Psoas muscle (tissue), 8 donors: ENCODE data around the gene ZMAT3. TPM values are rescaled to one million over a fixed set of nuclear protein-coding genes. Genes with fewer than 3 reads are reported as not detected.

Experiments
- ATAC-seq, 4 donors: fragments of 200-7000 bp; cut with Tn5 transposase; one replicate each; pipeline ENCODE4 v1.9.1; 2020; ENCODE audit warnings: moderate library complexity in 3 of 4, mild to moderate bottlenecking in 2 of 4
- DNase-seq, 2 donors: peaks; one replicate each; pipeline ENCODE4 v3.0.0-alpha.2; 2020
- H3K27ac ChIP-seq: fragments of 200-600 bp; one replicate; pipeline ENCODE4 v1.8.0; 2022
- H3K27me3 ChIP-seq, 3 donors: fragments of 200-600 bp in 1 of 3; one replicate each; pipeline versions ENCODE4 v1.6.1 to v1.8.0; 2013 to 2022; ENCODE audit warnings: low read length in 2 of 3, mild to moderate bottlenecking in 2 of 3, moderate library complexity in 1 of 3; ENCODE audit not compliant: insufficient read depth in 3 of 3
- H3K36me3 ChIP-seq, 2 donors: fragments of 200-600 bp in 1 of 2; one replicate each; pipeline versions ENCODE4 v1.6.1 to v1.8.0; 2013 to 2022; ENCODE audit warnings: low read depth in 1 of 2, mild to moderate bottlenecking in 1 of 2, moderate library complexity in 1 of 2; ENCODE audit not compliant: insufficient read depth in 1 of 2
- H3K4me1 ChIP-seq: fragments of 200-600 bp; one replicate; pipeline ENCODE4 v1.8.0; 2022
- H3K4me3 ChIP-seq: fragments of 200-600 bp; one replicate; pipeline ENCODE4 v1.8.0; 2022; ENCODE audit warnings: mild to moderate bottlenecking
- H3K9me3 ChIP-seq: fragments of 200-600 bp; one replicate; pipeline ENCODE4 v1.8.0; 2022
- WGBS, 3 donors: extraction: QIAGEN DNeasy Blood & Tissue Kit; methylation state at CpG; one replicate each; pipeline versions ENCODE4 v1.1.6 to v1.1.7; 2013; 5-methylcytosine and 5-hydroxymethylcytosine counted together
- intact Hi-C, 2 donors: fragments of 100-400 bp; cut with DNase I; formaldehyde crosslinking; loops; one replicate each; pipeline versions ENCODE4 v1.11.0 to v1.14.2; 2022
- polyA plus RNA-seq, 3 donors: library from polyadenylated mRNA; stranded (reverse); fragments of 200-250 nt; gene quantifications; one replicate each; pipeline ENCODE4 v1.2.3, GENCODE V29; 2013
- total RNA-seq, 4 donors: library from RNA; stranded (reverse); fragmentation: NEBNext Ultra II Directional in 2 of 4; extraction: Animal tissue kit (Norgen Biotek cat#: 25700) in 2 of 4; gene quantifications; one replicate each; pipeline versions ENCODE4 v1.2.1 to v1.2.4, GENCODE V29; 2021 to 2023
- TF ChIP-seq, protein P1 (sequence below): fragments of 200-600 bp; IDR thresholded peaks from one replicate; pipeline ENCODE4 v1.8.0; 2022; ENCODE audit warnings: antibody characterized with exemption
- donor health status: healthy with polysubstance abuse.
- donor health status: DM: no; HTN: no; CAD: no; lungs with moderate emphysema.
- donor health status: Bipolar disorder and iron deficiency.
- donor health status: healthy.
- donor health status: DM: yes; HTN: yes; CAD: no.
- donor health status: DM: no; HTN: no; CAD: no.
- donor health status: DM: no; HTN: no; CAD: no.
- donor health status: DM: yes; HTN: yes; CAD: no.

The ZMAT3 gene
- total and polyA plus RNA-seq, 7 donors: 2.0 to 12.7 (median 6.7) TPM

DNA sequence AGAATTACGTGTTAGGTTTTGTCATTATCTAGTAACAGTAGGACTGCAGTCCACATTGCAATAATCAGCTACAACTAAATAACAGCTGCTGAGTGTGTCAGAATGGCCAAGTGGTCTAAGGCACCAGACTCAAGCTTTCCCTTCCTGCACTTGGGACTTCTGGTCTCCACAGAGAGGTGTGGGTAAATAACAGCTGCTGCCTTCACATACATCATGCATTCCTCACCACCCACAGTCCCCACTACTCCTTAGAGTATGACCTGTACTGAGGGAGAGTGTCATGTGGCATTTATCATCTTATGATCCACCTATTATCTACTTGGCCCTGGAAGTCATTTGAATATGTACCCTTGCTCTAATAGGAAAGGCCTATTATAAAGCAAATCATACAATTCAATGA is 22.2 kb upstream of the ZMAT3 start:
- ATAC-seq (no peak), DNase-seq (no peak)
- H3K27me3 ChIP-seq: peaks cover 0 to 2% (median 0%) of the 10 kb centered on the region in 3 donors
- intact Hi-C loops: no loop called here
- TF ChIP-seq, protein P1, sequence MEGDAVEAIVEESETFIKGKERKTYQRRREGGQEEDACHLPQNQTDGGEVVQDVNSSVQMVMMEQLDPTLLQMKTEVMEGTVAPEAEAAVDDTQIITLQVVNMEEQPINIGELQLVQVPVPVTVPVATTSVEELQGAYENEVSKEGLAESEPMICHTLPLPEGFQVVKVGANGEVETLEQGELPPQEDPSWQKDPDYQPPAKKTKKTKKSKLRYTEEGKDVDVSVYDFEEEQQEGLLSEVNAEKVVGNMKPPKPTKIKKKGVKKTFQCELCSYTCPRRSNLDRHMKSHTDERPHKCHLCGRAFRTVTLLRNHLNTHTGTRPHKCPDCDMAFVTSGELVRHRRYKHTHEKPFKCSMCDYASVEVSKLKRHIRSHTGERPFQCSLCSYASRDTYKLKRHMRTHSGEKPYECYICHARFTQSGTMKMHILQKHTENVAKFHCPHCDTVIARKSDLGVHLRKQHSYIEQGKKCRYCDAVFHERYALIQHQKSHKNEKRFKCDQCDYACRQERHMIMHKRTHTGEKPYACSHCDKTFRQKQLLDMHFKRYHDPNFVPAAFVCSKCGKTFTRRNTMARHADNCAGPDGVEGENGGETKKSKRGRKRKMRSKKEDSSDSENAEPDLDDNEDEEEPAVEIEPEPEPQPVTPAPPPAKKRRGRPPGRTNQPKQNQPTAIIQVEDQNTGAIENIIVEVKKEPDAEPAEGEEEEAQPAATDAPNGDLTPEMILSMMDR: no peak
- H3K4me1 ChIP-seq: no peaks in the 10 kb centered on the region
- no peak overlapping the region for H3K27ac ChIP-seq
- WGBS, 3 donors: 85 to 89% (median 86%) methylated on average over 1 of the region's 1 CpG
- H3K36me3 ChIP-seq: no peaks in the 10 kb centered on the region
- no peak overlapping the region for H3K4me3 ChIP-seq
- H3K9me3 ChIP-seq: no peaks in the 10 kb centered on the region

- intact Hi-C loops: no loop called here
- Histone ChIP-seq H3K27me3 (peaks cover 0 to 2% (median 0%) of the 10 kb centered on the region in 3 donors), H3K9me3 (no peaks in the 10 kb centered on the region), H3K27ac (no peak overlapping the region), H3K36me3 (no peaks in the 10 kb centered on the region), H3K4me3 (no peak overlapping the region), H3K4me1 (no peaks in the 10 kb centered on the region)
- no peak for ATAC-seq
- DNase-seq: no peak
- TF ChIP-seq, protein P1: no peak
Observed at GRCh38 chr3:179091113-179091512, 19.5 kb upstream of the ZMAT3 start.

GRCh38 chr3:179088306-179088705 is 16.7 kb upstream of the ZMAT3 start:
- Histone ChIP-seq H3K27ac (no peak overlapping the region), H3K9me3 (no peaks in the 10 kb centered on the region), H3K27me3 (no peaks in the 10 kb centered on the region), H3K4me3 (no peak overlapping the region), H3K4me1 (no peaks in the 10 kb centered on the region), H3K36me3 (no peaks in the 10 kb centered on the region)
- TF ChIP-seq, protein P1: no peak
- intact Hi-C loops: no loop called here
- ATAC-seq (no peak), DNase-seq (no peak)
- WGBS, 3 donors: 46 to 59% (median 54%) methylated on average over 2 of the region's 2 CpGs

DNA sequence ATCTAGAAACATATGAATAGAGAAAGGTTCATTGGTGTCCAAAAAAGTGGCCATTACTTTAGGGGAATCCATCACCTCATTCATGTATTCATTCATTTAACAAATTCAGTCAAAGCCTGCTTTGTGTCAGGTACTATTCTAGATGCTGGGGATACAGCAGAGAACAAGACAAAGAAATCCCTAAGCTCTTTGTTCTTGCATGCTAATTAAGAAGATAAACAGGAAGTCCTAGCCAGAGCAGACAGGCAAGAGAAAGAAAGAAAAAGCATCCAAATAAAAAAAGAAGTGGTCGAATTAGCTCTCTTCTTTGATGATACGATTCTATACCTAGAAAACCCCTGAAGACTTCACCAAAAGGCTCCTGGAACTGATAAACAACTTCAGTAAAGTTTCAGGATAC is 12.4 kb upstream of the ZMAT3 start:
- intact Hi-C loops: no loop called here
- no peak for ATAC-seq

DNA sequence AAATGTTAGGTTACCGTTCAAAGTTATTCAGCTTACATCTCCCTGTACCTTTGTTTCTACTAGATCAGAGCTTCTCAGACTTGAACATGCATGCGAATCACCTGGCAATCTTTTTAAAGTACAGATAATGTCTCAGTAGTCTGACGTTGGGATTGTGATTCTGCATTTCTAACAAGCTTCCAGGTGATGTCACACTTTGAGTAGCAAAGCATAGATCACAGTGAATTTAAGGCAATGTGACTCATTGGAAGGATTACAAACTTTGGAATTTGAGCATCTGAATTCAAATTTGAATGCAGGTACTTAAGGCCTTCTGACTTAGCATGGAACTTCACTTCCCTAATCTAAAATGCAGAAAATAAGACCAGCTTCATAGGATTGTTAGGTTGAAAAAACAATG is 10.8 kb upstream of the ZMAT3 start:
- H3K27me3 ChIP-seq: no peaks in the 10 kb centered on the region
- H3K4me1 ChIP-seq: no peaks in the 10 kb centered on the region
- TF ChIP-seq, protein P1: no peak
- DNase-seq (no peak), ATAC-seq (no peak)
- H3K36me3 ChIP-seq: no peaks in the 10 kb centered on the region
- WGBS, 3 donors: 68 to 76% (median 72%) methylated on average over 3 of the region's 3 CpGs
- H3K4me3 ChIP-seq: no peak overlapping the region
- intact Hi-C loops: no loop called here
- no peaks in the 10 kb centered on the region for H3K9me3 ChIP-seq
- H3K27ac ChIP-seq: no peak overlapping the region

More for the DNA sequence above, 12.4 kb upstream of the ZMAT3 start:
- 59 to 66% (median 62%) methylated on average over 2 of the region's 2 CpGs for WGBS, 3 donors
- Histone ChIP-seq H3K4me1 (no peaks in the 10 kb centered on the region), H3K27me3 (no peaks in the 10 kb centered on the region), H3K36me3 (no peaks in the 10 kb centered on the region), H3K27ac (no peak overlapping the region), H3K9me3 (no peaks in the 10 kb centered on the region), H3K4me3 (no peak overlapping the region)
- no peak for DNase-seq
- TF ChIP-seq, protein P1: no peak
